Osteoblast (primary cell): ENCODE results near the gene ARFGAP1. TPM values are rescaled to one million over a fixed set of nuclear protein-coding genes. Genes with fewer than 3 reads are reported as not detected.

Source experiments
- DNase-seq: peaks from one replicate; pipeline ENCODE4 v3.0.0; 2011; ENCODE audit warnings: low spot score, mixed read lengths; ENCODE audit not compliant: insufficient read length; ENCODE audit errors: missing footprints
- H2AFZ ChIP-seq: 2 replicates; pipeline ENCODE4 v1.6.0; 2011; ENCODE audit warnings: mild to moderate bottlenecking, low read length
- H3K27ac ChIP-seq: 2 replicates; pipeline ENCODE4 v1.5.1; 2011; ENCODE audit warnings: mild to moderate bottlenecking, low read depth, low read length, moderate library complexity
- H3K27me3 ChIP-seq: 2 replicates; pipeline ENCODE4 v1.6.0; 2012; ENCODE audit warnings: mild to moderate bottlenecking, control low read depth, inconsistent platforms, low read length, moderate library complexity; ENCODE audit not compliant: insufficient read depth
- H3K36me3 ChIP-seq: 2 replicates; pipeline ENCODE4 v1.5.1; 2011; ENCODE audit warnings: mild to moderate bottlenecking, low read length, control low read depth, moderate library complexity; ENCODE audit not compliant: insufficient read depth
- H3K4me1 ChIP-seq: 2 replicates; pipeline ENCODE4 v1.5.1; 2011; ENCODE audit warnings: mild to moderate bottlenecking, low read length, control low read depth, moderate library complexity; ENCODE audit not compliant: insufficient read depth
- H3K4me2 ChIP-seq: 2 replicates; pipeline ENCODE4 v1.6.0; 2011; ENCODE audit warnings: mild to moderate bottlenecking, low read length; ENCODE audit not compliant: insufficient read depth
- H3K4me3 ChIP-seq: fragments of 200-600 bp; sonication (generic); 3 replicates; pipeline ENCODE4 v1.5.1; 2012; ENCODE audit warnings: mild to moderate bottlenecking, low read length, inconsistent platforms; ENCODE audit not compliant: insufficient read depth
- H3K79me2 ChIP-seq: 2 replicates; pipeline ENCODE4 v1.6.0; 2012; ENCODE audit warnings: mild to moderate bottlenecking, low read length, control low read depth, inconsistent platforms; ENCODE audit not compliant: insufficient read depth
- H3K9me3 ChIP-seq: 2 replicates; pipeline ENCODE4 v1.5.1; 2011; ENCODE audit warnings: low read depth, low read length, control low read depth
- H4K20me1 ChIP-seq: 2 replicates; pipeline ENCODE4 v1.6.0; 2012; ENCODE audit warnings: mild to moderate bottlenecking, low read length, control low read depth; ENCODE audit not compliant: insufficient read depth
- CTCF ChIP-seq: IDR thresholded peaks from 2 replicates; pipeline ENCODE4 v1.5.1; 2011; ENCODE audit warnings: mild to moderate bottlenecking, low read depth, low read length, moderate library complexity; ENCODE audit errors: extremely low read depth
- small RNA-seq: library from RNA; depleted of rRNA; stranded (forward); fragments of <200 nt; gene quantifications from one replicate; pipeline ENCODE3, GENCODE V24; 2012
- total RNA-seq: library from RNA; depleted of rRNA; stranded (reverse); fragments of >200 nt; gene quantifications from 2 replicates; pipeline ENCODE4 v1.2.3, GENCODE V29; 2012

ARFGAP1 gene
- total RNA-seq, 1 donor = 68.4 TPM

- no peaks in the 10 kb centered on the region for H3K79me2 ChIP-seq
- H3K4me2 ChIP-seq = no peak overlapping the region
- H3K4me1 ChIP-seq = peaks cover 13% of the 10 kb centered on the region
- H2AFZ ChIP-seq = no peak overlapping the region
- no peak for DNase-seq
- no peak for TF ChIP-seq CTCF
- H3K27ac ChIP-seq = no peak overlapping the region
- peaks cover 3% of the 10 kb centered on the region for H3K9me3 ChIP-seq
- H3K27me3 ChIP-seq = peaks cover 21% of the 10 kb centered on the region
- H4K20me1 ChIP-seq = no peaks in the 10 kb centered on the region
- no peaks in the 10 kb centered on the region for H3K36me3 ChIP-seq
- H3K4me3 ChIP-seq = no peak overlapping the region
These were observed 63.7 kb downstream of the ARFGAP1 start for GRCh38 chr20:63336232-63336752.

- no peak for TF ChIP-seq CTCF
- H3K4me2 ChIP-seq = peak overlapping the region; percentile 46
- no peaks in the 10 kb centered on the region for H4K20me1 ChIP-seq
- no peaks in the 10 kb centered on the region for H3K36me3 ChIP-seq
- peaks cover 13% of the 10 kb centered on the region for H3K4me1 ChIP-seq
- H3K4me3 ChIP-seq = no peak overlapping the region
- peaks cover 23% of the 10 kb centered on the region for H3K27me3 ChIP-seq
- H3K79me2 ChIP-seq = no peaks in the 10 kb centered on the region
- peak; percentile 94 for DNase-seq
- H2AFZ ChIP-seq = no peak overlapping the region
- no peak overlapping the region for H3K27ac ChIP-seq
- no peaks in the 10 kb centered on the region for H3K9me3 ChIP-seq
These were observed 65.3 kb downstream of the ARFGAP1 start for GRCh38 chr20:63337786-63338420.

Small RNA genes lying within 50 kb of the gene (small RNA-seq; reads per million reads assigned to genes)
- gene MIR3196 (not detected), gene MIR4326 (not detected), gene RNU6-994P (not detected)

Other genes starting within 250 kb of the ARFGAP1 start
- gene YTHDF1, start 56.7 kb upstream of the ARFGAP1 start, total RNA-seq = 23.9 and 26.8 TPM in 2 replicates
- under 0.01 and 0.29 TPM in 2 replicates for gene BIRC7, start 36.9 kb upstream of the ARFGAP1 start, total RNA-seq
- not detected in 2 replicates for gene NKAIN4, start 18.4 kb upstream of the ARFGAP1 start, total RNA-seq
- not detected in 2 replicates for gene COL20A1, start 20.4 kb downstream of the ARFGAP1 start, total RNA-seq
- not detected in 2 replicates for gene CHRNA4, start 88.5 kb downstream of the ARFGAP1 start, total RNA-seq
- 0.36 TPM in 1 of 2 replicates, not detected in the other for gene KCNQ2, start 199.8 kb downstream of the ARFGAP1 start, total RNA-seq
- not detected in 2 replicates for gene EEF1A2, start 226.3 kb downstream of the ARFGAP1 start, total RNA-seq
- gene PPDPF, start 248.0 kb downstream of the ARFGAP1 start, total RNA-seq = 52.2 and 85.4 TPM in 2 replicates